Osteocyte (in vitro differentiated cells): Measurements from ENCODE around the gene ACOXL. TPM values are rescaled to one million over a fixed set of nuclear protein-coding genes. Genes with fewer than 3 reads are reported as not detected.

Source experiments
- DNase-seq: peaks from one replicate; pipeline ENCODE4 v3.0.0; 2021; ENCODE audit warnings: mixed read lengths; ENCODE audit not compliant: unreplicated experiment; ENCODE audit errors: extremely low spot score
- H3K27ac Mint-ChIP-seq: one replicate; pipeline ENCODE4 v1.8.0; 2021; ENCODE audit warnings: mild to moderate bottlenecking, mixed read lengths; ENCODE audit not compliant: unreplicated experiment
- H3K27me3 Mint-ChIP-seq: one replicate; pipeline ENCODE4 v1.8.0; 2021; ENCODE audit warnings: mixed read lengths; ENCODE audit not compliant: unreplicated experiment
- H3K36me3 Mint-ChIP-seq: one replicate; pipeline ENCODE4 v1.8.0; 2021; ENCODE audit warnings: mixed read lengths; ENCODE audit not compliant: unreplicated experiment
- H3K4me1 Mint-ChIP-seq: one replicate; pipeline ENCODE4 v1.8.0; 2021; ENCODE audit warnings: mixed read lengths; ENCODE audit not compliant: unreplicated experiment
- H3K4me3 Mint-ChIP-seq: one replicate; pipeline ENCODE4 v1.8.0; 2021; ENCODE audit warnings: mild to moderate bottlenecking, moderate library complexity, mixed read lengths; ENCODE audit not compliant: unreplicated experiment
- H3K9me3 Mint-ChIP-seq: one replicate; pipeline ENCODE4 v1.8.0; 2021; ENCODE audit warnings: mixed read lengths; ENCODE audit not compliant: unreplicated experiment
- CTCF ChIP-seq: fragments of 200-600 bp; sonication (generic); IDR thresholded peaks from 2 replicates; pipeline ENCODE4 v1.5.0; 2021; ENCODE audit warnings: antibody characterized with exemption, mild to moderate bottlenecking, moderate library complexity
- total RNA-seq: library from RNA; stranded (reverse); gene quantifications from 2 replicates; pipeline ENCODE4 v1.2.1, GENCODE V29; 2021

Gene ACOXL
- total RNA-seq, 1 donor from 2014 or later, result not detected

GRCh38 chr2:110876167-110876999 is 144.0 kb downstream of the ACOXL start:
- Mint-ChIP-seq H3K36me3 (no peaks in the 10 kb centered on the region), H3K9me3 (peaks cover 11% of the 10 kb centered on the region), H3K27ac (no peak overlapping the region), H3K27me3 (peaks cover 22% of the 10 kb centered on the region), H3K4me1 (no peaks in the 10 kb centered on the region), H3K4me3 (no peak overlapping the region)
- TF ChIP-seq CTCF, result no peak
- DNase-seq, result peak; percentile 83

DNA sequence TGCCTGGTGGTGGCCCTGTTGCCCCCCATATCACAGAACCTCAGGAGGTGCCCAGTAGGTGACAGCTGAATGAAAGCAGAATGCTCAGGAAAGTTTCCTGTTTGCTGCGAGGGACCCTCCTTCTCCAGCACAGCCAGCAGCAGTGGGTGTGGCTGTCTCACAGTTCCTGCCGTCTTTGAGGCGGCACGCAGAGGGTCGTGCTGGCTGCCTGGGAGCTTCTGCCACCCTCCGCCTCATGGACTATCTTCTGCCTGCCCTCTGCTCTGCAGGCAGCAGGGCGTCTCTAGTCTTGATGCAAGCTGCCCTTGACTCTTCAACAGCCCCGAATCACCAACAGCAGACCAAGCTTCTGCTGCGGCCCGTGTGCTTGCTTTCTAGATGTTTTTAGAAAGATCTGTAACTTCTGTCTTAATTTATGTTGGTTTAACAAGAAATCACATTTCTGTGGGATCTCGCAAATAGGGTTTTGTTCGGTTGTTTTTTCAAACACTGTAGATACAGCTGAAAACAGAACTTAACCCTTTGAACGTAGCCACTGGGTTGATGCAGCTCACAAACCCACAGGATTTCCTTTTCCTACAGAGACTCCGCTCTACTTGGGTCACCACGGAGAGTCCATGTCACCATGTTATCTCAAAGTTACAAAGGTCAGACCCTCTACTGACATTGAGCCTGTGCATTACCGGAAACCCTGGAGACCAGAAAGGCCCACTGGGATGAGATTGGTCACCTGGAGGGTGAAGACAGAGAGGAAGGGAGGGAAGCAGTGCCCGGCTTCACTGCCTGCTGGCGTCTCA is 144.9 kb downstream of the ACOXL start:
- TF ChIP-seq CTCF, result no peak

GRCh38 chr2:110878150-110878549 is 145.8 kb downstream of the ACOXL start:
- H3K4me1 Mint-ChIP-seq, result no peaks in the 10 kb centered on the region
- H3K27ac Mint-ChIP-seq, result no peak overlapping the region
- no peak for DNase-seq
- no peak overlapping the region for H3K4me3 Mint-ChIP-seq
- H3K27me3 Mint-ChIP-seq, result peaks cover 20% of the 10 kb centered on the region
- peaks cover 11% of the 10 kb centered on the region for H3K9me3 Mint-ChIP-seq
- no peaks in the 10 kb centered on the region for H3K36me3 Mint-ChIP-seq
- no peak for TF ChIP-seq CTCF

More for the DNA sequence above, 144.9 kb downstream of the ACOXL start:
- H3K27ac Mint-ChIP-seq, result no peak overlapping the region
- peaks cover 11% of the 10 kb centered on the region for H3K9me3 Mint-ChIP-seq
- no peaks in the 10 kb centered on the region for H3K4me1 Mint-ChIP-seq
- no peak for DNase-seq
- no peaks in the 10 kb centered on the region for H3K36me3 Mint-ChIP-seq
- H3K27me3 Mint-ChIP-seq, result peaks cover 23% of the 10 kb centered on the region
- no peak overlapping the region for H3K4me3 Mint-ChIP-seq

DNA sequence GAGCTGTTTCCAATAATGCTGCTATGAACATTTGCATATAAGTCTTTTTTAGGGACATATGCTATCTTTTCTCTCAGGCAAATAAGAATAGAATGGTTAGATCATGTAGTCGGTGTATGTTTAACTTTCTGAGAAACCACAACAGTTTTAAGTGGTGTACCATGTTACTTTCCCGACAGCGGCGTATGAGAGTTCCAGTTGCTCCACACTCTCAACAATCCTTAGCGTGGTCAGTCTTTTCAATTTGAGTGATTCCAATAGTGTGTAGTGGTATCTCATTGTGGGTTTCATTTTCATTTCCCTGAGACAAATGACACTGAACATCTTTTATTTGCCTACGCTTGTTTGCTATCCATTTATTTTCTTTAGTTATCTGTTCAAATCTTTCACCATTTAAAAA is 149.5 kb downstream of the ACOXL start:
- H3K9me3 Mint-ChIP-seq, result peaks cover 11% of the 10 kb centered on the region
- peaks cover 36% of the 10 kb centered on the region for H3K27me3 Mint-ChIP-seq
- no peaks in the 10 kb centered on the region for H3K36me3 Mint-ChIP-seq
- TF ChIP-seq CTCF, result no peak
- no peak overlapping the region for H3K4me3 Mint-ChIP-seq
- DNase-seq, result no peak
- H3K27ac Mint-ChIP-seq, result no peak overlapping the region
- H3K4me1 Mint-ChIP-seq, result no peaks in the 10 kb centered on the region

DNA sequence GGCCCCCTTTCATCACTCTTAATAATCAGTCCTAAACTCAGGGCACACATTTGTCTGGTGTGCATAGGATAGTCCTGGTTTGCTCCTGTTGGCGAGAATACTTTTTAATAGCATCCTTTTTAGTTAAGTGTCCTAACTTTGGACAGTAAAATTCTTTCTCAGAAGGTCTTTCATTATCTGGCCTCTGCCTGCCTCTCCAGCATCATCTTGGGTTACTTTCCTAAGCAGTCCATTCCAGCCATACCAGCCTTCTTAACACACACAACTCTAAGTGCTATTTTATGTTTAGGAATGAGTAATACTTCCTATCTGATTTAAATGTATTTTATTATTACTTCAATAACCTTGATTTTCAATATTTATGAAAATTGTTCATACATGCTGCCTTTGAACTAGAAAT is 151.0 kb downstream of the ACOXL start:
- DNase-seq, result no peak
- no peaks in the 10 kb centered on the region for H3K4me1 Mint-ChIP-seq
- no peak for TF ChIP-seq CTCF
- H3K4me3 Mint-ChIP-seq, result no peak overlapping the region
- peaks cover 6% of the 10 kb centered on the region for H3K9me3 Mint-ChIP-seq
- H3K36me3 Mint-ChIP-seq, result no peaks in the 10 kb centered on the region
- H3K27me3 Mint-ChIP-seq, result peaks cover 38% of the 10 kb centered on the region
- no peak overlapping the region for H3K27ac Mint-ChIP-seq
